Putamen (tissue), 1 donor: Measurements from ENCODE around the gene FBXO5.

ENCODE experiments used
- DNase-seq: peaks from one replicate; pipeline ENCODE4 v3.0.0-alpha.2; 2016; ENCODE audit warnings: low spot score

Gene FBXO5

DNA sequence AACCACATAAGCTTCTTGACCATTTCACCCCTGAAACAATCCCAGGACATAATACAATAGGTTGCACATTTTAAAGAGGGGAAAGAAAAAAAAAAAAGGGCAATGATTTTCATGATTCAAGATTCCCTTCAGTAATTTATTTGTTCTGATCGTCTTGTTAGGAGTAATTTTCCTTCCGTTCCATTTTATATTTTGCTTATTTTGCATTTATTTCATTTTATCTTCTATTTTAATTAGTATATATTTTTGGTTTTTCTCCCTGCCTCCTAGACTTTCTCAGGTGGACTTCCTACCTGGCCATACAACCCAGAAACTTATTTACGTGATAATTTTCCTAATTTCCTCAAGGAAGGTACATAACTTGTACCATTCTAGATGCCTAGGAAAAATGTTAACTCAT, 32.6 kb downstream of the FBXO5 start:
- DNase-seq, result no peak

GRCh38 chr6:152948150-152948768, 34.6 kb downstream of the FBXO5 start:
- peak; percentile 14 for DNase-seq

DNA sequence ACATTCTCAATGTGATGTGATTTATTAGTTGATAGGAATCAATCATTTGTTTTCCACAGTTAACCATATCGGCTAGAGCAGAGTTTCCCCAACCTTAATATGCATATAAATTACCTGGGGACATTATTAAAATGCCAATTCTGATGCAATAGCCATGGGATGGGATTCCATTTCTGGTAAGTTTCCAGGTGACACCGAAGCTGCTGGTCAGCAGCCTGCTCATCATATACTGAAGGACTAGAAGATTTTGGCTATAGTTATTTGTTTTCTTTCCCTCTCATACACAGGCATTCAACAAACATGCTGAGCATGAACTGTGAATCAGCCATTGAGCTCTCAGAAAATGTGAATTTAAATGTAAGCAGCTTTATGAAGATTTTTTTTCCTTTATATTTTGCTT, 35.8 kb downstream of the FBXO5 start:
- no peak for DNase-seq

DNA sequence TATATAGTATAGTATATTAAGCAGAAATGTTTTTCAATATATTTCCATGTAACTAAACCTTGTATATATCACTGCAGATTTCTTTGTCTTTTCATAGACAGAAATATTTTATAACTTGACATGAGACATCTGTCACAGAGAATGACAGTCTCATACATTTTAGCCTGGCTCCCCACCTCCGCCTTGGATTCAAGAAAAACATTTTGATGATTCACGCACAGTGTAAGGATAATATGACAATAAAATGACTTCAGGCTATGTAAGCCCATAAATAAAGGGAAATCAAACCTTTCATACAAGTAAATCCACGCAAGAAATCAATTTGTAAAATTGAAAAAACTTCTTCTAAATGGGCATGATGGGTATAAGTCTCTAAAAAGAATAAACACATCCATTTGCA, 36.4 kb downstream of the FBXO5 start:
- no peak for DNase-seq

GRCh38 chr6:152943260-152943897, 39.5 kb downstream of the FBXO5 start:
- DNase-seq, result no peak

- no peak for DNase-seq
Measured at GRCh38 chr6:152942319-152942869, 40.4 kb downstream of the FBXO5 start.

DNA sequence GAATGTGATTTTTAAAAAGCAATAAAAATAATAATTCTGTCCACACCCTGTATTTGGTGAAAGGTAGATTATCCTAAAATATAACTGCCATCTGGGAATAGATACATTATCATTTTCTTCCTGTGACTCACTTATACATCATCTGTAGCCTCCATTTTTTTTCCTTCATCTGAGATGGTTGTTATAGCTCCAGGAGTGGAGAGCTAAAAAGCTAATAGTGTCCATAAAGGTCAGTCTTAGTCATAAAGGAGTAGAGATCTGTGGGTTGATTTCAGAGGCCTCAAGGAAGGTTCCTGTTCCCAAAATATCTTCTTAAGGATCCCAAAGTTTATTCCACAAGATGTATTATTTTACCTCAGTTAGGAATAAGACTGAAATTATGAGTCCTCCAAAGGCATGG, 41.1 kb downstream of the FBXO5 start:
- no peak for DNase-seq

- DNase-seq, result no peak
Measured at GRCh38 chr6:152932865-152933264, 50.0 kb downstream of the FBXO5 start.

DNA sequence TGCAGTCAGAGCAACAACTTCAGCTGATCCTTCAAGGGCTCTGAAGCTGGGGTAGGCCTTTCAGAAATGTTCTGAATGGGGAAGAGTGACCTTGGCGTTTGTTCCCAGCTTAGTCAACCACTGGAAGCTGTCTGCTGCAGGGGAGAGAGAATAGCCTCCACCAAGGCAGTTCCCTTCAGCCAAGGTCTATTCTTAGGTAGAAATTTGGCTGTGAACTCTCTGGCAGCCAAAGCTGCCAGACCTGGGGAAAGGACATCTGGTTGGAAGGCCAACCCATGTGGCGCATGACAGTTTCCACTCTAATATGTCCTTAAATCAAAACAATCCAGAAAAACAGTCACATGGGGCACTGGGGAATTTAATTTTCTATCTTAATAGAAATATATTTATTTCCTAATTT, 60.1 kb downstream of the FBXO5 start:
- DNase-seq, result no peak
